B cell (primary cell): ENCODE data around the gene RAB28.

ENCODE experiments used
- CTCF ChIP-seq: fragments of 200-600 bp; IDR thresholded peaks from one replicate; pipeline ENCODE4 v1.8.0; 2022; ENCODE audit warnings: antibody characterized with exemption, mild to moderate bottlenecking
- EZH2 ChIP-seq: IDR thresholded peaks from 2 replicates; pipeline ENCODE4 v1.6.1; 2012; ENCODE audit warnings: borderline replicate concordance, low read depth, mild to moderate bottlenecking, moderate library complexity, low read length; ENCODE audit not compliant: insufficient read depth, poor library complexity, severe bottlenecking

- TF ChIP-seq CTCF (no peak), EZH2 (no peak)
Observed at GRCh38 chr4:13492747-13493146, 8.6 kb upstream of the RAB28 start.
